ENCODE data around the gene F10. TPM values are rescaled to one million over a fixed set of nuclear protein-coding genes. Genes with fewer than 3 reads are reported as not detected.

F10 gene
- polyA plus RNA-seq, 1 donor from 2014 or later: not detected

DNA sequence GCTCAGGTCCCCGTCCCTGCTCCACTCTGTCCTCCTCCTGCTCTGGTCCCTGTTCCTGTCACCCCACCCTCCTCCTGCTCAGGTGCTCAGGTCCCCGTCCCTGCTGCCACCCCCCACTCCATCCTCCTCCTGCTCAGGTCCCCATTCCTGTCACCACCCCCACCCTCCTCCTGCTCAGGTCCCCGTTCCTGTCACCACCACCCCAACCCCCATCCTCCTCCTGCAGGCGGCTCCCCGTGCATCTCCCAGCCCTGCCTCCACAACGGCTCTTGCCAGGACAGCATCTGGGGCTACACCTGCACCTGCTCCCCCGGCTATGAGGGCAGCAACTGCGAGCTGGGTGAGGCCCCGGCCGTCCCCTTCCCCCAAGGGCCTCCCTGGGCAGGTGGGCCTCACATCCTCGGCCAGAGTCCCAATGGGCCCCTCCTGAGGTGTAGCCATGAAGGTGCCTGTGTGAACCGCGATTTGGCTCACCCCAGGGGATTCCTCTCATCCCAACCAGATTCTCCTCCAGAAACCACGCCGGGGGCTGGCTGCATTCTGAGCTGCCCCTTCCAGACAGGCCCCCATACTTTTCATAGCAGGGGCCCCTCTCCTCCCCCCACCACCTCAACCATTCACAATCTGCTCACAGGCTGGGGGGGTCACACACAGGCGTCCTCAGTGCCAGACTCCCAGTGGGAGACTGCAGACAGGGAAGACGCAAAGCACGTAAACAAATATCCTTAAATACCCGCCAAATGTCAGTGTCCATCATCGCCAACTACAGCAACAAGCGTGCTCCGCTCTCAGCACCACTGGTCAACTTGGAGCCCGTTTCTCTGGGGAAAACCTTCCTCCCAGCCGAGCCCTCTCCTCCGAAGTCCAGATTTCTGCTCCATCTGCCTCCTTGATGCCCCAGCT is 40.4 kb downstream of the F10 start:
- H3K4me2 ChIP-seq (ENCODE audit: low read length): no peak overlapping the region
- no peaks in the 10 kb centered on the region for H3K27me3 ChIP-seq (ENCODE audit: insufficient read depth, low read depth, low read length)
- no peak overlapping the region for H3K27ac ChIP-seq (ENCODE audit: low read length)
- H3K79me2 ChIP-seq (replicated peaks; ENCODE audit: insufficient read depth, low read length): no peaks in the 10 kb centered on the region
- H3K36me3 ChIP-seq (ENCODE audit: insufficient read depth, low read length): no peaks in the 10 kb centered on the region
- no peaks in the 10 kb centered on the region for H4K20me1 ChIP-seq (ENCODE audit: insufficient read depth)
- TF ChIP-seq, protein P1, sequence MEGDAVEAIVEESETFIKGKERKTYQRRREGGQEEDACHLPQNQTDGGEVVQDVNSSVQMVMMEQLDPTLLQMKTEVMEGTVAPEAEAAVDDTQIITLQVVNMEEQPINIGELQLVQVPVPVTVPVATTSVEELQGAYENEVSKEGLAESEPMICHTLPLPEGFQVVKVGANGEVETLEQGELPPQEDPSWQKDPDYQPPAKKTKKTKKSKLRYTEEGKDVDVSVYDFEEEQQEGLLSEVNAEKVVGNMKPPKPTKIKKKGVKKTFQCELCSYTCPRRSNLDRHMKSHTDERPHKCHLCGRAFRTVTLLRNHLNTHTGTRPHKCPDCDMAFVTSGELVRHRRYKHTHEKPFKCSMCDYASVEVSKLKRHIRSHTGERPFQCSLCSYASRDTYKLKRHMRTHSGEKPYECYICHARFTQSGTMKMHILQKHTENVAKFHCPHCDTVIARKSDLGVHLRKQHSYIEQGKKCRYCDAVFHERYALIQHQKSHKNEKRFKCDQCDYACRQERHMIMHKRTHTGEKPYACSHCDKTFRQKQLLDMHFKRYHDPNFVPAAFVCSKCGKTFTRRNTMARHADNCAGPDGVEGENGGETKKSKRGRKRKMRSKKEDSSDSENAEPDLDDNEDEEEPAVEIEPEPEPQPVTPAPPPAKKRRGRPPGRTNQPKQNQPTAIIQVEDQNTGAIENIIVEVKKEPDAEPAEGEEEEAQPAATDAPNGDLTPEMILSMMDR (IDR thresholded peaks at IDR 0.05; ENCODE audit: poor library complexity, severe bottlenecking): no peak
- no peak for TF ChIP-seq EP300 (conservative IDR thresholded peaks at IDR 0.05; ENCODE audit: poor library complexity, severe bottlenecking)
- no peak overlapping the region for H3K9ac ChIP-seq (ENCODE audit: low read length)
- no peaks in the 10 kb centered on the region for H3K9me2 ChIP-seq (ENCODE audit: insufficient read depth, low read length)
- H3K4me3 ChIP-seq (ENCODE audit: low read length): no peak overlapping the region
- no peaks in the 10 kb centered on the region for H3K9me3 ChIP-seq (ENCODE audit: low read length)
- no peak overlapping the region for H2AFZ ChIP-seq (ENCODE audit: low read depth, low read length)
- H3F3A ChIP-seq (ENCODE audit: insufficient read depth, low read length, poor library complexity, severe bottlenecking): no peaks in the 10 kb centered on the region

DNA sequence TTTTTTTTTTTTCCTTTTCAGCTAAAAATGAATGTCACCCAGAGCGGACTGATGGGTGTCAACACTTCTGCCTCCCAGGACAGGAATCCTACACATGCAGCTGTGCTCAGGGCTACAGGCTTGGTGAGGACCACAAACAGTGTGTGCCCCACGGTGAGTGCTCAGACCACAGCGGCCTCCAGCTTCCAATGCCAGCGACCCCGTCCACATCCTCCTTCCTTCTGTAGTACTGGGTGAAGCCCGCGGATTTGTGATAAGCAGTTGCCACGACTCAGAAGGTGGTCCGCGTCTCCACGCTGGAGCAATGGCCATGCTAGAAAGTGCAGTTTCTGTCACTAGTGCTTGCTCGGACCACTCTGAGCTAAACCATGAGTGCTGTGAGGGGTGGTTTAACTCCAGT is 41.9 kb downstream of the F10 start:
- no peak overlapping the region for H3K27ac ChIP-seq (ENCODE audit: low read length)
- H3K27me3 ChIP-seq (ENCODE audit: insufficient read depth, low read depth, low read length): no peaks in the 10 kb centered on the region
- H3K4me3 ChIP-seq (ENCODE audit: low read length): no peak overlapping the region
- no peak overlapping the region for H3K4me2 ChIP-seq (ENCODE audit: low read length)
- H3F3A ChIP-seq (ENCODE audit: insufficient read depth, low read length, poor library complexity, severe bottlenecking): no peaks in the 10 kb centered on the region
- H3K36me3 ChIP-seq (ENCODE audit: insufficient read depth, low read length): no peaks in the 10 kb centered on the region
- no peak overlapping the region for H3K9ac ChIP-seq (ENCODE audit: low read length)
- H3K9me3 ChIP-seq (ENCODE audit: low read length): no peaks in the 10 kb centered on the region
- H4K20me1 ChIP-seq (ENCODE audit: insufficient read depth): no peaks in the 10 kb centered on the region
- no peak overlapping the region for H2AFZ ChIP-seq (ENCODE audit: low read depth, low read length)
- H3K9me2 ChIP-seq (ENCODE audit: insufficient read depth, low read length): no peaks in the 10 kb centered on the region
- no peaks in the 10 kb centered on the region for H3K79me2 ChIP-seq (replicated peaks; ENCODE audit: insufficient read depth, low read length)
- TF ChIP-seq MXI1 (conservative IDR thresholded peaks at IDR 0.05; ENCODE audit: poor library complexity, severe bottlenecking) (no peak), EP300 (conservative IDR thresholded peaks at IDR 0.05; ENCODE audit: poor library complexity, severe bottlenecking) (no peak), SMC3 (conservative IDR thresholded peaks at IDR 0.05; ENCODE audit: poor library complexity) (no peak), POLR2AphosphoS5 (IDR thresholded peaks at IDR 0.05) (no peak), TAF1 (IDR thresholded peaks at IDR 0.05; ENCODE audit: low read depth) (no peak), EZH2 (IDR thresholded peaks at IDR 0.05; ENCODE audit: borderline replicate concordance, insufficient read depth, low read length, poor library complexity, severe bottlenecking) (no peak)

DNA sequence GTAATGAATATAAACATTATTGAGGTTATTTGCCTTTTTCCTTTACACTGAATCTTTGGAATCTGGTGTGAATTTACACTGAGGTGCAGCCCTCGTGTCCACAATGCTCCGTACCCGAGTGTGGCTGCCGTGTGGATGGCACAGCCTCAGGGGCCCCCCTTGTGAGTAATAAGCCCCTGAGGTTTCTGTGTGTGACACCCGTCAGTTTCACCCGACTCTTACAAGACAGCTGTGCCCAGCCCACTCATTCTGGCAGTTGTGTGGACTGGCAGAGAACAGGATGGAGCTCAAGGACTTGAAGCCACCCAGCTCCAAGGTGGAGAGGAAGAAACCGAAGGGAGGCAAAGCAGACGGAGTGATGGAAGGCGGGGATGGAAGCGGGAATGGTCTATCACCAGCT is 43.7 kb downstream of the F10 start:
- TF ChIP-seq POLR2AphosphoS5 (IDR thresholded peaks at IDR 0.05) (no peak), MXI1 (conservative IDR thresholded peaks at IDR 0.05; ENCODE audit: poor library complexity, severe bottlenecking) (no peak), SMC3 (conservative IDR thresholded peaks at IDR 0.05; ENCODE audit: poor library complexity) (no peak), EZH2 (IDR thresholded peaks at IDR 0.05; ENCODE audit: borderline replicate concordance, insufficient read depth, low read length, poor library complexity, severe bottlenecking) (no peak), RAD21 (conservative IDR thresholded peaks at IDR 0.05) (no peak), TAF1 (IDR thresholded peaks at IDR 0.05; ENCODE audit: low read depth) (no peak), EP300 (conservative IDR thresholded peaks at IDR 0.05; ENCODE audit: poor library complexity, severe bottlenecking) (no peak)
- TF ChIP-seq, protein P2, sequence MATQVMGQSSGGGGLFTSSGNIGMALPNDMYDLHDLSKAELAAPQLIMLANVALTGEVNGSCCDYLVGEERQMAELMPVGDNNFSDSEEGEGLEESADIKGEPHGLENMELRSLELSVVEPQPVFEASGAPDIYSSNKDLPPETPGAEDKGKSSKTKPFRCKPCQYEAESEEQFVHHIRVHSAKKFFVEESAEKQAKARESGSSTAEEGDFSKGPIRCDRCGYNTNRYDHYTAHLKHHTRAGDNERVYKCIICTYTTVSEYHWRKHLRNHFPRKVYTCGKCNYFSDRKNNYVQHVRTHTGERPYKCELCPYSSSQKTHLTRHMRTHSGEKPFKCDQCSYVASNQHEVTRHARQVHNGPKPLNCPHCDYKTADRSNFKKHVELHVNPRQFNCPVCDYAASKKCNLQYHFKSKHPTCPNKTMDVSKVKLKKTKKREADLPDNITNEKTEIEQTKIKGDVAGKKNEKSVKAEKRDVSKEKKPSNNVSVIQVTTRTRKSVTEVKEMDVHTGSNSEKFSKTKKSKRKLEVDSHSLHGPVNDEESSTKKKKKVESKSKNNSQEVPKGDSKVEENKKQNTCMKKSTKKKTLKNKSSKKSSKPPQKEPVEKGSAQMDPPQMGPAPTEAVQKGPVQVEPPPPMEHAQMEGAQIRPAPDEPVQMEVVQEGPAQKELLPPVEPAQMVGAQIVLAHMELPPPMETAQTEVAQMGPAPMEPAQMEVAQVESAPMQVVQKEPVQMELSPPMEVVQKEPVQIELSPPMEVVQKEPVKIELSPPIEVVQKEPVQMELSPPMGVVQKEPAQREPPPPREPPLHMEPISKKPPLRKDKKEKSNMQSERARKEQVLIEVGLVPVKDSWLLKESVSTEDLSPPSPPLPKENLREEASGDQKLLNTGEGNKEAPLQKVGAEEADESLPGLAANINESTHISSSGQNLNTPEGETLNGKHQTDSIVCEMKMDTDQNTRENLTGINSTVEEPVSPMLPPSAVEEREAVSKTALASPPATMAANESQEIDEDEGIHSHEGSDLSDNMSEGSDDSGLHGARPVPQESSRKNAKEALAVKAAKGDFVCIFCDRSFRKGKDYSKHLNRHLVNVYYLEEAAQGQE (IDR thresholded peaks at IDR 0.05; ENCODE audit: borderline replicate concordance): no peak
- TF ChIP-seq, protein P1 (IDR thresholded peaks at IDR 0.05; ENCODE audit: poor library complexity, severe bottlenecking): no peak
- Histone ChIP-seq H3K9me2 (ENCODE audit: insufficient read depth, low read length) (no peaks in the 10 kb centered on the region), H3K27me3 (ENCODE audit: insufficient read depth, low read depth, low read length) (no peaks in the 10 kb centered on the region), H3K4me2 (ENCODE audit: low read length) (no peak overlapping the region), H2AFZ (ENCODE audit: low read depth, low read length) (no peak overlapping the region), H3K4me3 (ENCODE audit: low read length) (no peak overlapping the region), H4K20me1 (ENCODE audit: insufficient read depth) (no peaks in the 10 kb centered on the region), H3K27ac (ENCODE audit: low read length) (no peak overlapping the region), H3K36me3 (ENCODE audit: insufficient read depth, low read length) (no peaks in the 10 kb centered on the region), H3F3A (ENCODE audit: insufficient read depth, low read length, poor library complexity, severe bottlenecking) (no peaks in the 10 kb centered on the region), H3K9ac (ENCODE audit: low read length) (no peak overlapping the region), H3K9me3 (ENCODE audit: low read length) (no peaks in the 10 kb centered on the region), H3K79me2 (replicated peaks; ENCODE audit: insufficient read depth, low read length) (no peaks in the 10 kb centered on the region)

Data from neural cell (in vitro differentiated cells).